Liver (tissue), 9 donors: ENCODE results near the gene SYT14. TPM values are rescaled to one million over a fixed set of nuclear protein-coding genes. Genes with fewer than 3 reads are reported as not detected.

Experiments
- DNase-seq: peaks from one replicate; pipeline ENCODE4 v3.0.0-alpha.2; 2017; ENCODE audit warnings: low spot score
- H3K27ac ChIP-seq, 2 donors: one replicate each; pipeline ENCODE4 v1.7.0; 2013; ENCODE audit warnings: inconsistent platforms in 2 of 2, low read length in 2 of 2, control low read depth in 1 of 2, low read depth in 1 of 2, mild to moderate bottlenecking in 1 of 2
- H3K27me3 ChIP-seq, 4 donors: one replicate each; pipeline versions ENCODE4 v1.6.1 to v1.7.0; 2013; ENCODE audit warnings: low read length in 3 of 4, inconsistent platforms in 1 of 4, mild to moderate bottlenecking in 1 of 4, moderate library complexity in 1 of 4; ENCODE audit not compliant: control insufficient read depth in 4 of 4, insufficient read depth in 4 of 4
- H3K36me3 ChIP-seq, 4 donors: one replicate each; pipeline versions ENCODE4 v1.6.1 to v1.7.0; 2013; ENCODE audit warnings: low read length in 3 of 4, mild to moderate bottlenecking in 3 of 4, low read depth in 1 of 4, moderate library complexity in 1 of 4; ENCODE audit not compliant: control insufficient read depth in 4 of 4, insufficient read depth in 3 of 4
- H3K4me1 ChIP-seq, 4 donors: one replicate each; pipeline versions ENCODE4 v1.6.1 to v1.7.0; 2013; ENCODE audit warnings: low read length in 3 of 4, mild to moderate bottlenecking in 3 of 4, moderate library complexity in 1 of 4; ENCODE audit not compliant: control insufficient read depth in 4 of 4, insufficient read depth in 4 of 4
- H3K4me3 ChIP-seq, 3 donors: one replicate each; pipeline versions ENCODE4 v1.6.1 to v1.7.0; 2013; ENCODE audit warnings: low read length in 3 of 3, control low read depth in 1 of 3, low read depth in 1 of 3, mild to moderate bottlenecking in 1 of 3
- H3K9ac ChIP-seq, 2 donors: one replicate each; pipeline ENCODE4 v1.7.0; 2013; ENCODE audit warnings: low read length in 2 of 2, mild to moderate bottlenecking in 2 of 2, moderate library complexity in 2 of 2, control low read depth in 1 of 2, low read depth in 1 of 2
- H3K9me3 ChIP-seq, 4 donors: one replicate each; pipeline versions ENCODE4 v1.6.1 to v1.7.0; 2013; ENCODE audit warnings: low read length in 3 of 4; ENCODE audit not compliant: control insufficient read depth in 4 of 4
- ATF3 ChIP-seq: IDR thresholded peaks from 2 replicates; pipeline ENCODE4 v1.6.1; 2016; ENCODE audit warnings: antibody characterized with exemption
- CTCF ChIP-seq: fragments of 150-350 bp; IDR thresholded peaks from 2 replicates; pipeline ENCODE4 v1.5.1; 2017; ENCODE audit warnings: improper control_type of control experiment, low read depth, low read length; ENCODE audit not compliant: missing input control
- EGR1 ChIP-seq, 2 donors: IDR thresholded peaks; 2 replicates each; pipeline ENCODE4 v1.6.1; 2016 to 2018; ENCODE audit warnings: antibody characterized with exemption in 2 of 2, low read depth in 2 of 2
- FOXA1 ChIP-seq: IDR thresholded peaks from 2 replicates; pipeline ENCODE4 v1.6.1; 2016; ENCODE audit warnings: antibody characterized with exemption
- FOXA2 ChIP-seq: IDR thresholded peaks from 2 replicates; pipeline ENCODE4 v1.6.1; 2016; ENCODE audit warnings: antibody characterized with exemption
- GABPA ChIP-seq, 2 donors: IDR thresholded peaks in 1 of 2; conservative IDR thresholded peaks in 1 of 2; 2 replicates each; pipeline ENCODE4 v1.6.1; 2016; ENCODE audit warnings: antibody characterized with exemption in 2 of 2, mild to moderate bottlenecking in 1 of 2, moderate library complexity in 1 of 2
- HNF4A ChIP-seq, 2 donors: conservative IDR thresholded peaks; 2 replicates each; pipeline ENCODE4 v1.6.1; 2016; ENCODE audit warnings: antibody characterized with exemption in 2 of 2, mild to moderate bottlenecking in 2 of 2
- HNF4G ChIP-seq: IDR thresholded peaks from 2 replicates; pipeline ENCODE4 v1.6.1; 2016; ENCODE audit warnings: antibody characterized with exemption
- JUND ChIP-seq, 2 donors: IDR thresholded peaks; 2 replicates each; pipeline ENCODE4 v1.6.1; 2016; ENCODE audit warnings: antibody characterized with exemption in 2 of 2
- MAX ChIP-seq: IDR thresholded peaks from 2 replicates; pipeline ENCODE4 v1.6.1; 2016; ENCODE audit warnings: antibody characterized with exemption
- NR2F2 ChIP-seq: IDR thresholded peaks from 2 replicates; pipeline ENCODE4 v1.6.1; 2016; ENCODE audit warnings: antibody characterized with exemption
- REST ChIP-seq: IDR thresholded peaks from 2 replicates; pipeline ENCODE4 v1.6.1; 2016; ENCODE audit warnings: antibody characterized with exemption, mild to moderate bottlenecking
- RXRA ChIP-seq, 2 donors: IDR thresholded peaks; 2 replicates each; pipeline ENCODE4 v1.6.1; 2017 to 2018; ENCODE audit warnings: antibody characterized with exemption in 2 of 2, mild to moderate bottlenecking in 1 of 2
- SP1 ChIP-seq: IDR thresholded peaks from 2 replicates; pipeline ENCODE4 v1.6.1; 2018; ENCODE audit warnings: antibody characterized with exemption, mild to moderate bottlenecking
- TAF1 ChIP-seq: conservative IDR thresholded peaks from 2 replicates; pipeline ENCODE4 v1.6.1; 2016; ENCODE audit warnings: antibody characterized with exemption, mild to moderate bottlenecking
- ZBTB33 ChIP-seq: IDR thresholded peaks from 2 replicates; pipeline ENCODE4 v1.6.1; 2016; ENCODE audit warnings: antibody characterized with exemption
- WGBS: extraction: QIAGEN DNeasy Blood & Tissue Kit; methylation state at CpG from one replicate; pipeline ENCODE4 v1.1.7; 2013; 5-methylcytosine and 5-hydroxymethylcytosine counted together
- polyA plus RNA-seq, 2 donors: library from polyadenylated mRNA; stranded (reverse) in 1 of 2; unstranded in 1 of 2; fragments of 200-250 nt in 1 of 2; fragments of >200 nt in 1 of 2; fragmentation: Nextera tagmentation in 1 of 2; extraction: Ambion mirVana in 1 of 2; gene quantifications; one replicate each; pipeline versions ENCODE4 v1.2.1 to v1.2.3, GENCODE V29; 2013 to 2015
- total RNA-seq, 2 donors: library from RNA; depleted of rRNA; stranded (reverse); fragments of >200 nt; gene quantifications; one replicate each; pipeline ENCODE4 v1.2.3, GENCODE V29; 2014
- donor health status: healthy.
- donor health status: healthy.
- donor health status: healthy.
- donor health status: healthy.
- donor health status: healthy.

Gene SYT14
- total and polyA plus RNA-seq, 4 donors = not detected

- H3K4me1 ChIP-seq = no peaks in the 10 kb centered on the region
- H3K9me3 ChIP-seq = no peaks in the 10 kb centered on the region
- peaks cover 0 to 5% (median 0%) of the 10 kb centered on the region in 4 donors for H3K27me3 ChIP-seq
- no peaks in the 10 kb centered on the region for H3K36me3 ChIP-seq
- no peak overlapping the region for H3K27ac ChIP-seq
- H3K4me3 ChIP-seq = no peak overlapping the region
- TF ChIP-seq MAX (no peak), FOXA2 (no peak), TAF1 (no peak), HNF4A (conservative IDR thresholded peaks at IDR 0.05) (no peak), EGR1 (IDR thresholded peaks at IDR 0.05; ENCODE audit: low read depth in 2 of 2) (no peak), NR2F2 (no peak), ZBTB33 (no peak), FOXA1 (no peak), ATF3 (no peak), JUND (IDR thresholded peaks at IDR 0.05) (no peak)
- no peak overlapping the region for H3K9ac ChIP-seq
- 67% methylated on average over 2 of the region's 2 CpGs for WGBS
- no peak for DNase-seq
Observed at GRCh38 chr1:210124736-210125135, 186.7 kb downstream of the SYT14 start.

GRCh38 chr1:210125143-210125542, 187.1 kb downstream of the SYT14 start:
- no peak overlapping the region for H3K27ac ChIP-seq
- H3K36me3 ChIP-seq = no peaks in the 10 kb centered on the region
- no peak for DNase-seq
- 80% methylated on average over 4 of the region's 4 CpGs for WGBS
- H3K4me3 ChIP-seq = no peak overlapping the region
- H3K27me3 ChIP-seq = peaks cover 0 to 5% (median 0%) of the 10 kb centered on the region in 4 donors
- no peaks in the 10 kb centered on the region for H3K4me1 ChIP-seq
- TF ChIP-seq FOXA2 (no peak), SP1 (no peak), MAX (no peak), EGR1 (IDR thresholded peaks at IDR 0.05; ENCODE audit: low read depth in 2 of 2) (no peak)
- H3K9me3 ChIP-seq = no peaks in the 10 kb centered on the region
- H3K9ac ChIP-seq = no peak overlapping the region

- 56% methylated on average over 4 of the region's 4 CpGs for WGBS
- Histone ChIP-seq H3K36me3 (no peaks in the 10 kb centered on the region), H3K4me3 (no peak overlapping the region), H3K27me3 (peaks cover 0 to 3% (median 0%) of the 10 kb centered on the region in 4 donors), H3K9me3 (no peaks in the 10 kb centered on the region), H3K27ac (no peak overlapping the region), H3K4me1 (no peaks in the 10 kb centered on the region), H3K9ac (no peak overlapping the region)
- DNase-seq = no peak
- TF ChIP-seq REST (no peak), CTCF (no peak), ZBTB33 (no peak), EGR1 (IDR thresholded peaks at IDR 0.05; ENCODE audit: low read depth in 2 of 2) (no peak), JUND (IDR thresholded peaks at IDR 0.05) (no peak), FOXA1 (no peak), SP1 (no peak), GABPA (IDR thresholded peaks at IDR 0.05 in 1 of 2, conservative IDR thresholded peaks at IDR 0.05 in 1 of 2) (no peak), FOXA2 (no peak), TAF1 (no peak), RXRA (IDR thresholded peaks at IDR 0.05) (no peak), ATF3 (no peak), HNF4G (no peak), MAX (no peak)
Observed at GRCh38 chr1:210129092-210129491, 191.1 kb downstream of the SYT14 start.
